Stimulated activated naive B cell treated with anti-CD40 and anti-IgM and Interleukin-4, amounts not matched to agents 10 μg/mL and 1 μg/mL and 100 μg/mL, for 72 hours (primary cell): ENCODE data around the gene LRCOL1.
A peak's percentile ranks its signal among the peaks of the same experiment; 100 is the strongest.

Experiments
- ATAC-seq, 2 donors: fragments of 150-1000 bp; cut with Tn5 transposase; replicated peaks; 2 replicates each; pipeline ENCODE4 v1.10.0; 2021; ENCODE audit warnings: moderate library complexity in 1 of 2
- DNase-seq: peaks from one replicate; pipeline ENCODE4 v3.0.0; 2021
- H3K27ac Mint-ChIP-seq: one replicate; pipeline ENCODE4 v1.8.0; 2022; ENCODE audit warnings: mild to moderate bottlenecking, mixed read lengths
- H3K27me3 Mint-ChIP-seq, 2 donors: one replicate each; pipeline ENCODE4 v1.8.0; 2022; ENCODE audit warnings: mixed read lengths in 2 of 2
- H3K36me3 Mint-ChIP-seq, 2 donors: one replicate each; pipeline ENCODE4 v1.8.0; 2022; ENCODE audit warnings: mixed read lengths in 2 of 2, mild to moderate bottlenecking in 1 of 2
- H3K4me1 Mint-ChIP-seq, 2 donors: one replicate each; pipeline ENCODE4 v1.8.0; 2022; ENCODE audit warnings: mixed read lengths in 2 of 2, mild to moderate bottlenecking in 1 of 2
- H3K4me3 Mint-ChIP-seq, 2 donors: one replicate each; pipeline ENCODE4 v1.8.0; 2022; ENCODE audit warnings: mild to moderate bottlenecking in 2 of 2, mixed read lengths in 2 of 2, moderate library complexity in 1 of 2
- H3K9me3 Mint-ChIP-seq, 2 donors: one replicate each; pipeline ENCODE4 v1.8.0; 2022; ENCODE audit warnings: mixed read lengths in 2 of 2, mild to moderate bottlenecking in 1 of 2

LRCOL1 gene

DNA sequence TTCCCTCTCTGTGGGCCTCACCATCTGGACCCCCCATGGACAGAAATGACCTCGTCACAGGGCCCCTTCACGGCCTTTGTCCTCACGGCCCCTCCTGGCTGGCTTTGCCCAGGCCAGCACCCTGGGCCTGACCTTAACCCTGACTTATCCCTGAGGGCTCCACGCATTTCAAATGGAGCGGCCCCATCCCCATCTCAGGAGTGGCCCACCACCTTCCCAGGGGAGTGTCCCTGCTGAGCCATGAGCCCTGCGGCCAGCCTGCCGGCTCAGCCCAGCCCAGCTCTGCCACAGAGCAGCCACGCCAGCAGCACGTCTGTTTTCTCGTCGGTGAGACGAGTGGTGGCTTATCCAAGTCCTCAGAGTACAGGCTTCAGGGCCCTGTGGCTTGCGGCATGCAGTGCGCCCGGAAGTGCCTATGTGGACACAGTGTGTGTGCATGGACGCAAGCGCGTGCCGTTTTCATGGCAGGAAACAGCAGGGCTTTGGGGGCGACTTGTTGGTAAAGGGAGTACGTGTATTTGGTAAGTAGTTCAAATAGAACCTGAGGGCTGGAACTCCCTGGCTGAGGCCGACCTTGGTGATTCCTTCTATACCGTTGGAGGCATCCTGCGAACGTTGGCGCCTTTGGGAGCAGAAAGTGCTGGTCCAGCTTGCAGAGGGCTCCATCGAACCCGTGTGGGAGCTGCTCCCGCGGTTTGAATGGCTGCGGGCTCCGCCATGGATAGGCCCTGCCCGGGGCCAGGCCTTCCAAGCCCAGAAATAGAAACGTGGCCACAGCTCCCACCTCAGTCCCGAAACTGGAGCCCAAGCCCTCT lies 52.1 kb downstream of the LRCOL1 start:
- Mint-ChIP-seq H3K4me1 (peaks cover 17 to 47% of the 10 kb centered on the region in 2 donors), H3K36me3 (peaks cover 12 to 19% of the 10 kb centered on the region in 2 donors), H3K27me3 (no peaks in the 10 kb centered on the region), H3K27ac (peak overlapping the region; percentile 65), H3K9me3 (no peaks in the 10 kb centered on the region), H3K4me3 (peak overlapping the region in 1 of 2 donors; percentile 50)
- DNase-seq (no peak), ATAC-seq (no peak)

DNA sequence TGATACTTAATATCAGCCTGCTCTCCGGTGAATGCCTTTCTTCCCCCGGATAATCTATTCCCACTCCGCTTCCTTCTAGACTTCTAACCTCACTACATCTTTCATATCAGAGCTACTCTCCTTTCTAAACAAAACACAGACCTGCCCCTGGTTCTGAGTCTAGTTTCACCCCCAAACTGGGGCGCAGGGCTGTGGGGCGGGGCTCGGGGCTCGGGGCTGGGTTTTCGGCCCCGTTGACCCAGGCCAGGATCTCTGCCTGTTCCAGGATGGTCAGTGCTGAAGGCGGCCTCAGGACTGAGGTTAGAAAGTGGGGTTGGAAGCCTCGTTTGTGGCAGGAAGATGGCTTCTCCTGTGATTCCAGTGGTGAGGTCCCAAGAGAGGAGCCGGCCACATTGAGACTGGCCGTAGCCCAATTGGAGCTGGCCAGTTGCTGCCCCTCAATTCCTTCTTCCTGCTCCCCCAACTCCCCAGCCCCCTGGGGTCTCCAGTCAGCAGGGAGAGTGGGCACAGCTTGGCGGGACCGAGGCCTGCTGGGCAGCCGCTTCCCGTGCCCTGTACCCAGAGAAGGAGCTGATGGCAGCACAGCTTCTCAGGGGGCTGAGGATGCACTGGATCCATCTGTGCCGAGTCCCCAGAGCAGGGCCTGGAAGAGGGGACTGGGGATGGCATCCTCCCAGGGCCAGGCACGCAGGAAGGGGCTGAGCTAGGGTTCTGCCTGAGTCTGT lies 52.9 kb downstream of the LRCOL1 start:
- Mint-ChIP-seq H3K27me3 (no peaks in the 10 kb centered on the region), H3K4me1 (peaks cover 15 to 47% of the 10 kb centered on the region in 2 donors), H3K27ac (no peak overlapping the region), H3K36me3 (peaks cover 14 to 21% of the 10 kb centered on the region in 2 donors), H3K4me3 (no peak overlapping the region), H3K9me3 (no peaks in the 10 kb centered on the region)
- DNase-seq (no peak), ATAC-seq (no peak)

DNA sequence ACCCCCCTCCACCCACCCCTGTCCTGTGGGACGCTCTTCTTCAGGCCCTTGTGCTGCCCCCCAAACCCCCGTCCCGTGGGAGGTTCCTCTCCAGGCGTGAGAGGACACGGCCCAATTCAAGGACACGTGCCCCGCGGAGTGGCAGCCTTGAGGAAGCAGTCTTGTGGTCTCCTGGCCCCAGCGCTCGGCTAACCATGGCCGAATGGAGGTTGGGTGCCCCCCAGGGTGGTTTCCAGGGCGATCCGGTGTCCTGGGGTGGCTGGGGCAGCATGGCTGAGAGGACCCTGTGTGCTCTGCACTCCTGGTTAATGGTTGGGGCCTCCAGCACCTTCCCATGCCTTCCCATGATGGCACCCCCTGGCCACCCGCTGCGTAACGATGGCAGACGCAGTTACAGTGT lies 53.6 kb downstream of the LRCOL1 start:
- H3K9me3 Mint-ChIP-seq, result no peaks in the 10 kb centered on the region
- H3K27me3 Mint-ChIP-seq, result no peaks in the 10 kb centered on the region
- H3K4me1 Mint-ChIP-seq, result peaks cover 13 to 44% of the 10 kb centered on the region in 2 donors
- no peak for ATAC-seq
- no peak for DNase-seq
- no peak overlapping the region for H3K4me3 Mint-ChIP-seq
- H3K36me3 Mint-ChIP-seq, result peaks cover 18 to 25% of the 10 kb centered on the region in 2 donors
- no peak overlapping the region for H3K27ac Mint-ChIP-seq

DNA sequence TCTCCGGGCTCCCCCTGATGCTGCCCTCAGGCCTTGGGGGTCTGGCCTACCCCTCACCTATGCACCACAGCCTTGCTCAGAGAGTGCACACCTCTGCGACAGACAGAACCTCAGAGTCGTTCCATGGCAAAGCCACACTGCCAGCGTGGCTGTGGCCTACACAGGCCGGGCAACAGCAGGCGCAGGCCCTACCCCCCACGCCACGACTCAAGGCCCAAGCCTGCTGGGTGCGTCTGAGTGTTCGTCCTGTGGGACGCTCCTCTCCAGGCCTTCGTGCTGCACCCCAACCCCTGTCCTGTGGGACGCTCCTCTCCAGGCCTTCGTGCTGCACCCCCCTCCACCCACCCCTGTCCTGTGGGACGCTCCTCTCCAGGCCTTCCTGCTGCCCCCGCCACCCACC lies 54.2 kb downstream of the LRCOL1 start:
- Mint-ChIP-seq H3K9me3 (no peaks in the 10 kb centered on the region), H3K27ac (no peak overlapping the region), H3K4me1 (peaks cover 13 to 38% of the 10 kb centered on the region in 2 donors), H3K36me3 (peaks cover 18 to 25% of the 10 kb centered on the region in 2 donors), H3K27me3 (no peaks in the 10 kb centered on the region), H3K4me3 (no peak overlapping the region)
- DNase-seq (no peak), ATAC-seq (no peak)

DNA sequence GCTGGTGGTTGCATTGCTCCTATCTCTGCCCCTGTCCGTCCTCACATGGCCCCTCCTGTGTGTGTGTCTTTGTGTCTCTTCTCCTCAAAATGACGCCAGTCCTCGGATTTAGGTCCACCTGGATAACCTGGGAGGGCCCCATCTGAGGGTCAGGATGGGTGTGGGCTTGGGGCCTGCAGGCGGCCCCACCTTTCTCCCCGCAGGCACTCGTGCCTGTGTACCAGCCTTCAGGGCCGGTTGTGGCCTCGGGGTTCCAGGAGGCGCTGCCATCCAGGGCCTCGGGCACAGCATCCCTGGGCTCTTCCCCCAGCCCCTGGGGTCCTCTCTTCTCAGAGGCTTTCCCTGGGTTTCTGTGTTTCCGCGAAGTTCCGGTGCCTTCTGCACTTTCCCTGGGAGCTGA lies 54.7 kb downstream of the LRCOL1 start:
- DNase-seq (no peak), ATAC-seq (no peak)
- no peak overlapping the region for H3K4me3 Mint-ChIP-seq
- H3K27me3 Mint-ChIP-seq, result no peaks in the 10 kb centered on the region
- H3K27ac Mint-ChIP-seq, result peak overlapping the region; percentile 84
- peaks cover 21 to 25% of the 10 kb centered on the region in 2 donors for H3K36me3 Mint-ChIP-seq
- no peaks in the 10 kb centered on the region for H3K9me3 Mint-ChIP-seq
- peaks cover 12 to 33% of the 10 kb centered on the region in 2 donors for H3K4me1 Mint-ChIP-seq

DNA sequence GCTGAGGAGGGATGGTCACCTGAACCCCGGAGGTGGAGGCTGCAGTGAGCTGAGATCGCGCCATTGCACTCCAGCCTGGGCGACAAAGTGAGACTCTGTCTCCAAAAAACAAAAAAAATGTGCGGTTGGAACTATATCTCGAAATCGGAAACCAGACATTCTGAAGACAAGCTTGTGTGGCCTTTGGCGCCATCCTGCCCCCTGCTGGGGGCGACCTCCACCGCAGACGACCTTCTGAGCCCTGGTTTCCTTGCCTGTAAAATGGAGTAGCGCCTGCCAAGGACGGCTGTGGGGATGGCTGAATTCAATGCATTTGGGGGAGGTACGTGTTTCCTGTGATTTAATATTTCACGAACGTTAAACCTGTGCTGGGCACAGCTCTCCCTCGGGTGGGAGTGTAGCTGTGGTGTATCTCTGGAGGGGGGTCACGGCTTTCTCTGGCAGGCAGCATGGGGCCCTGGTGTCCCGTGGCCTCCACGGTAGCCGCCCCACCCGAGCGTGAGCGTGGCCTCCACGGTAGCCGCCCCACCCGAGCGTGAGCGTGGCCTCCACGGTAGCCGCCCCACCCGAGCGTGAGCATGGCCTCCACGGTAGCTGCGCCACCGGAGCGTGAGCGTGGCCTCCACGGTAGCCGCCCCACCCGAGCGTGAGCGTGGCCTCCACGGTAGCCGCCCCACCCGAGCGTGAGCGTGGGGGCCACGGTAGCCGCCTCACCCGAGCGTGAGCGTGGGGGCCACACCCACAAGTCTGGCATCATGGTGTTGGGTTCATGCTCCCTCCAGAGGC lies 55.3 kb downstream of the LRCOL1 start:
- ATAC-seq (no peak), DNase-seq (no peak)
- Mint-ChIP-seq H3K9me3 (no peaks in the 10 kb centered on the region), H3K4me3 (no peak overlapping the region), H3K36me3 (peaks cover 24 to 29% of the 10 kb centered on the region in 2 donors), H3K27ac (peak overlapping the region; percentile 47), H3K4me1 (peaks cover 12 to 30% of the 10 kb centered on the region in 2 donors), H3K27me3 (no peaks in the 10 kb centered on the region)
